Astrocyte (in vitro differentiated cells and primary cell): ENCODE data around the gene PHYKPL. TPM values are rescaled to one million over a fixed set of nuclear protein-coding genes. Genes with fewer than 3 reads are reported as not detected.
"Not testable (repeated sequence)": the region's sequence is repeated elsewhere in the genome, so short reads cannot be mapped to it uniquely, and the experiment has no call there.

Experiments used
- DNase-seq: peaks from one replicate; pipeline ENCODE4 v3.0.0-alpha.2; 2010; ENCODE audit warnings: low read depth
- FAIRE-seq: peaks from 2 replicates; lab custom pipeline; 2011; peaks lifted over from hg19 to GRCh38; lab: Jason Lieb, UNC
- H2AFZ ChIP-seq: 2 replicates; pipeline ENCODE4 v1.6.0; 2012; ENCODE audit warnings: low read depth, low read length, inconsistent platforms
- H3K27ac ChIP-seq: 2 replicates; pipeline ENCODE4 v1.5.1; 2011; ENCODE audit warnings: low read depth, low read length, inconsistent platforms
- H3K27me3 ChIP-seq: 2 replicates; pipeline ENCODE4 v1.6.0; 2011; ENCODE audit warnings: low read length, inconsistent platforms; ENCODE audit not compliant: insufficient read depth
- H3K36me3 ChIP-seq: 2 replicates; pipeline ENCODE4 v1.5.1; 2011; ENCODE audit warnings: low read length, inconsistent platforms; ENCODE audit not compliant: insufficient read depth
- H3K4me1 ChIP-seq: 2 replicates; pipeline ENCODE4 v1.5.1; 2011; ENCODE audit warnings: low read length, inconsistent platforms; ENCODE audit not compliant: insufficient read depth
- H3K4me2 ChIP-seq: 2 replicates; pipeline ENCODE4 v1.6.0; 2012; ENCODE audit warnings: low read length, inconsistent platforms
- H3K4me3 ChIP-seq: 2 replicates; pipeline ENCODE4 v1.5.1; 2011; ENCODE audit warnings: low read depth, mild to moderate bottlenecking, low read length, inconsistent platforms; ENCODE audit not compliant: insufficient read depth
- H3K79me2 ChIP-seq: 2 replicates; pipeline ENCODE4 v1.6.0; 2012; ENCODE audit warnings: mild to moderate bottlenecking, low read length, inconsistent platforms; ENCODE audit not compliant: insufficient read depth
- H3K9ac ChIP-seq: 2 replicates; pipeline ENCODE4 v1.6.0; 2012; ENCODE audit warnings: mild to moderate bottlenecking, low read length, inconsistent platforms
- H3K9me3 ChIP-seq: 2 replicates; pipeline ENCODE4 v1.5.1; 2012; ENCODE audit warnings: low read depth, mild to moderate bottlenecking, low read length, inconsistent platforms; ENCODE audit not compliant: insufficient read depth
- H4K20me1 ChIP-seq: 2 replicates; pipeline ENCODE4 v1.6.0; 2012; ENCODE audit warnings: low read length, inconsistent platforms; ENCODE audit not compliant: insufficient read depth
- H3K27ac Mint-ChIP-seq: one replicate; pipeline ENCODE4 v1.8.0; 2021; ENCODE audit warnings: mild to moderate bottlenecking, mixed read lengths; ENCODE audit not compliant: unreplicated experiment
- H3K27me3 Mint-ChIP-seq: one replicate; pipeline ENCODE4 v1.8.0; 2021; ENCODE audit warnings: low read depth, mixed read lengths; ENCODE audit not compliant: unreplicated experiment
- H3K36me3 Mint-ChIP-seq: one replicate; pipeline ENCODE4 v1.8.0; 2021; ENCODE audit warnings: low read depth, mixed read lengths; ENCODE audit not compliant: unreplicated experiment
- H3K4me1 Mint-ChIP-seq: one replicate; pipeline ENCODE4 v1.8.0; 2021; ENCODE audit warnings: low read depth, mixed read lengths; ENCODE audit not compliant: unreplicated experiment
- H3K4me3 Mint-ChIP-seq: one replicate; pipeline ENCODE4 v1.8.0; 2021; ENCODE audit warnings: mild to moderate bottlenecking, moderate library complexity, mixed read lengths; ENCODE audit not compliant: unreplicated experiment
- H3K9me3 Mint-ChIP-seq: one replicate; pipeline ENCODE4 v1.8.0; 2021; ENCODE audit warnings: mild to moderate bottlenecking, mixed read lengths; ENCODE audit not compliant: unreplicated experiment
- EZH2 ChIP-seq: IDR thresholded peaks from 2 replicates; pipeline ENCODE4 v1.6.1; 2012; ENCODE audit warnings: mild to moderate bottlenecking, low read length, inconsistent platforms; ENCODE audit not compliant: insufficient read depth
- total RNA-seq: library from RNA; stranded (reverse); gene quantifications from 2 replicates; pipeline ENCODE4 v1.2.1, GENCODE V29; 2021
- TF ChIP-seq, protein P1 (sequence below): IDR thresholded peaks from 2 replicates; pipeline ENCODE4 v1.5.1; 2011; ENCODE audit warnings: low read depth, mild to moderate bottlenecking, inconsistent platforms, low read length, moderate library complexity; ENCODE audit not compliant: insufficient read depth

The PHYKPL gene
- total RNA-seq, 1 donor from 2014 or later: 26.5 TPM

DNA sequence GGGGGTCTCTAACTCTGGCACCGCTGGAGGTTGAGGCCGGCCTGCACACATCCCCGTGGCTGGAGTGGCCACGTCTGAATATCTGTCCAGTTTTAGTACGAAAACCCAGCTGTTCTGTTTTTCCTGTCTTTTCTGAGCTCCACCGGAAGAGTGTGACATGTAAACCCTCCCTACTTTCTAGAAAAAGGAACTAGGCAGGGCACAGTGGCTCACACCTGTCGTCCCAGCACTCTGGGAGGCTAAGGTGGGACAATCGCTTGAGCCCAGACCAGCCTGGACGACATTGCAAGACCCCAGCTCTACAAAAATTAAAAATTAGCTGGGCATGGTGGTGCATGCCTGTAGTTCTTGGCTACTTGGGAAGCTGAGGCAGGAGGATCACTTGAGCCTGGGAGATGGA, 8.2 kb upstream of the PHYKPL start:
- H3K4me1 Mint-ChIP-seq: no peaks in the 10 kb centered on the region
- TF ChIP-seq EZH2: no peak
- TF ChIP-seq, protein P1, sequence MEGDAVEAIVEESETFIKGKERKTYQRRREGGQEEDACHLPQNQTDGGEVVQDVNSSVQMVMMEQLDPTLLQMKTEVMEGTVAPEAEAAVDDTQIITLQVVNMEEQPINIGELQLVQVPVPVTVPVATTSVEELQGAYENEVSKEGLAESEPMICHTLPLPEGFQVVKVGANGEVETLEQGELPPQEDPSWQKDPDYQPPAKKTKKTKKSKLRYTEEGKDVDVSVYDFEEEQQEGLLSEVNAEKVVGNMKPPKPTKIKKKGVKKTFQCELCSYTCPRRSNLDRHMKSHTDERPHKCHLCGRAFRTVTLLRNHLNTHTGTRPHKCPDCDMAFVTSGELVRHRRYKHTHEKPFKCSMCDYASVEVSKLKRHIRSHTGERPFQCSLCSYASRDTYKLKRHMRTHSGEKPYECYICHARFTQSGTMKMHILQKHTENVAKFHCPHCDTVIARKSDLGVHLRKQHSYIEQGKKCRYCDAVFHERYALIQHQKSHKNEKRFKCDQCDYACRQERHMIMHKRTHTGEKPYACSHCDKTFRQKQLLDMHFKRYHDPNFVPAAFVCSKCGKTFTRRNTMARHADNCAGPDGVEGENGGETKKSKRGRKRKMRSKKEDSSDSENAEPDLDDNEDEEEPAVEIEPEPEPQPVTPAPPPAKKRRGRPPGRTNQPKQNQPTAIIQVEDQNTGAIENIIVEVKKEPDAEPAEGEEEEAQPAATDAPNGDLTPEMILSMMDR: no peak
- no peaks in the 10 kb centered on the region for H3K9me3 Mint-ChIP-seq
- no peak overlapping the region for H3K4me3 Mint-ChIP-seq
- DNase-seq (no peak), FAIRE-seq (no peak)
- H3K79me2 ChIP-seq: no peaks in the 10 kb centered on the region
- H3K9me3 ChIP-seq: no peaks in the 10 kb centered on the region
- H4K20me1 ChIP-seq: no peaks in the 10 kb centered on the region
- no peak overlapping the region for H3K27ac ChIP-seq
- no peak overlapping the region for H3K4me3 ChIP-seq
- no peak overlapping the region for H3K9ac ChIP-seq
- H3K27ac Mint-ChIP-seq: peak overlapping the region; percentile 3
- H3K27me3 ChIP-seq: no peaks in the 10 kb centered on the region
- no peak overlapping the region for H3K4me2 ChIP-seq
- peaks cover 8% of the 10 kb centered on the region for H3K27me3 Mint-ChIP-seq
- no peaks in the 10 kb centered on the region for H3K4me1 ChIP-seq
- no peaks in the 10 kb centered on the region for H3K36me3 Mint-ChIP-seq
- H3K36me3 ChIP-seq: no peaks in the 10 kb centered on the region
- no peak overlapping the region for H2AFZ ChIP-seq

DNA sequence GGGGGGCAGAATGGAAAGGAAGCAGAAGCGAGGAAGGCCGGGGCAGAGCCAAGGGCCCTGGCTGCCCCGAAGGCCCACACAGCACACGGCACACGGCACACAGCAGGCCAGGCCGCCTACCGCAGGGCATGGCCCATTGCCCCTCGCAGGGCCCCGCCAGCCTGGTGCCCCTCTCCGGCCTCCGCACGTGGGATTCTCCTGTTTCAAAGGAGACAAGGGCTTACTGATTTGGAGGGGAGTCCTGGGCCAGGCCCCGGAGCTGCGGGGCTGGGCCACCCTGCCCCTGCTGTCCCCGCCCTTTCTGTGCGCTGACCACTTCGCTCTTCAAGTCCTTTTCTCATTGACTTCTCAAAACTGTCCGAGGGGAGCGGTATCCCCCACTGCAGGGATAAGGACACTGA, 7.7 kb upstream of the PHYKPL start:
- DNase-seq: no peak
- Histone ChIP-seq H3K4me3 (no peak overlapping the region), H3K4me2 (no peak overlapping the region), H3K27me3 (no peaks in the 10 kb centered on the region), H3K4me1 (no peaks in the 10 kb centered on the region), H3K36me3 (no peaks in the 10 kb centered on the region), H4K20me1 (no peaks in the 10 kb centered on the region), H2AFZ (no peak overlapping the region), H3K9me3 (no peaks in the 10 kb centered on the region), H3K9ac (no peak overlapping the region), H3K27ac (no peak overlapping the region), H3K79me2 (no peaks in the 10 kb centered on the region)
- Mint-ChIP-seq H3K9me3 (no peaks in the 10 kb centered on the region), H3K36me3 (no peaks in the 10 kb centered on the region), H3K4me1 (no peaks in the 10 kb centered on the region), H3K27ac (no peak overlapping the region), H3K27me3 (peaks cover 8% of the 10 kb centered on the region), H3K4me3 (no peak overlapping the region)
- FAIRE-seq: no peak
- TF ChIP-seq, protein P1: no peak
- no peak for TF ChIP-seq EZH2

DNA sequence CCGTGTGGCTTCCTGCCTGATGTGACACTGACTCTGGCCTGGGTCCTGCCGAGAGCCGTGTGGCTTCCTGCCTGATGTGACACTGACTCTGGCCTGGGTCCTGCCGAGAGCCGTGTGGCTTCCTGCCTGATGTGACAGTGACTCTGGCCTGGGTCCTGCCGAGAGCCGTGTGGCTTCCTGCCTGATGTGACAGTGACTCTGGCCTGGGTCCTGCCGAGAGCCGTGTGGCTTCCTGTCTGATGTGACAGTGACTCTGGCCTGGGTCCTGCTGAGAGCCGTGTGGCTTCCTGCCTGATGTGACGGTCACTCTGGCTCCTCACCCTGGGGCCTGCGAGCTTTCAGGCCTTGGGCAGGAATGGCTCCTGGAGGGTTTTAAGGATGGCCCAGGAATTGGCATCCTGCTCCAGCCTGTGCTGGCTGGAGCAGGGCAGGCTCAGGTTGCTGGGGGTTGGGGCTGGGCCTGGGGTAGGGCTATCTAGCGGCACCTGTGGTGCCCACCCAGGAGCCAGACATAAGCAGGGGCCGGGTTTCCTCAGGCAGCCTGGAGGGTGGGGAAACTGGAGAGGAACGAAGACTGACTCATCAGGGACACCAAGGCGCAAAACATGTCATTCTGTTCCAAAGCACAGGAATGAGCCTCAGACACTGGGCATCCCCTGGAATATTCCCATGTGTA, 7.2 kb upstream of the PHYKPL start:
- not testable (repeated sequence) for FAIRE-seq, H4K20me1 ChIP-seq, H3K4me2 ChIP-seq, H3K4me3 Mint-ChIP-seq, H3K36me3 Mint-ChIP-seq, H3K27me3 ChIP-seq, H3K27ac ChIP-seq, H3K36me3 ChIP-seq, H2AFZ ChIP-seq, H3K4me3 ChIP-seq, H3K9ac ChIP-seq, H3K4me1 Mint-ChIP-seq, H3K79me2 ChIP-seq, H3K27me3 Mint-ChIP-seq, H3K9me3 ChIP-seq, H3K27ac Mint-ChIP-seq, H3K9me3 Mint-ChIP-seq, DNase-seq, H3K4me1 ChIP-seq
